NCI-H1694 (cell line): Measurements from ENCODE around the gene FOSB.
A peak's percentile ranks its signal among the peaks of the same experiment; 100 is the strongest.

ENCODE experiments used
- DNase-seq: peaks from one replicate; lab custom pipeline; 2025; lab: John Stamatoyannopoulos, UW

The FOSB gene

DNA sequence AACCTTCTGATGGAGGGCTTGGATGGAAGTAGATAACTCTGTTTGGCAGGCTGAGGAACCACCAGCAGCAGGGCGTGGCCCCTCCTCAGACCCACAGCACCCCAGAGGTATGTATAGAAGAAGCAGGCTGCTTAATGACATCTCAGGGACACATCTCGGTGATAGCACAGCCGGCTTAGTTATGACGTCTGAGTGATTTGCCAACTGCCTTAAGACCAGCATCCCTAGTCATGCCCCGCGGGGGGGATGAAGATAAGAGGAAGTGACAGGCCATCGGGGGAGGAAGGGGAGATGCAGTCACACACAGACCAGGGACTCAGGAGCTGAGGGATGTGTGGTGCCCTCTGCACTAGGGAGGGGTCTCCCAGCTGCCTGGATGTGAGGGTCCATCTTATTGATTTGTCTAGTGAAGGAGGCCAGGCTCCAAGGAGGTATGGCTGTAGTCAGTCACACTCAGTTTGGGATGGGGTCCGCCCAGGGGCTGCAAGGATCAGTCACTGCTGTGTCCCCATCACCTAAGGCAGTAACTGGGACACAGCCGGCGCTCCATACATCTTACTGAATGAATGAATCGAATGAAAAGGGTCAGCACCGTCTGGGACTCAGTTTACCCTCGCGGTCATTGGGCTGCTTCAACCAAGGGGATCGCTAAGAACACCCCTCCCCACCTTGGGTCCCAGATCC is 24.9 kb upstream of the FOSB start:
- DNase-seq = no peak

DNA sequence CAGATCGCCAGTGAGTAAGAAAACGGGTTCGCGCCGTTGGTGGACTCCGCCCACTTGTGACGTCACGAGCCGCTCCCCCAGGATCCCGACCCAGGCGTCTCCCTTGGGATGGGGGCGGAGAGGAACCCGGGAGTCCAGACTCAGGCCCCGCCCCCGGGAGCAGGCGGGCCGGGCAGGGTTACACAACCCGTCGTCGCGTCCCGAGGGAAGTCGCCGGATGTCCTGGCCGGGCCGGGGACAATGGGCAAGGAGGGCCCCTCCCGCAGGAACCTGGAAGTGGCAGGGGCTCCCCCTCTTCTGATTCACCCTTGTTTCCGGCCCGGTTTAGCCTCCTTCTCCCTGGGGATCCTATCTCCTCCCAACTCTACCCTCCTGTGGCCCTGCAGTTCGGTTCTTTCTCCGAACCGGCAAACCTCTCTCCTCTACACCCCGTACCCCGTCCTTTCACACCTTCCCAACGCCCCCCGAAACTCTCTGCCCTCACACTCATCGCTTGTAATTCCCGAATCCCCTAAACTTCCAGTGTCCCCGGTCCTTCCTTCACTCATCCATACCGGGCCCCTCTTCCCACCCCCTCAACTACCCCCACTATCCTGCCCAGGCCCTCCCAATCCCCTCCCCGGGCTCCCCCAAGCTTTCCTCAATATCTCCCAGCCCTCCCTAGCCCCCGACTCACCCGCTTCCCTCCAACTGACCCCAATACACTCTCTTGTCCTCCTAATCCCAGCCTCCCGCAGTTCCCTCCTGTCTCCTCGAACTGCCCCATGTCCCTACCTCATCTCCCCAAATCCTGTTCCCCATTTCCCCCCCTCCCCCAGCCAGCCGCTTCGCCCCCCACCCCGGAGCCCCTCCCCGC is 24.1 kb upstream of the FOSB start:
- no peak for DNase-seq

DNA sequence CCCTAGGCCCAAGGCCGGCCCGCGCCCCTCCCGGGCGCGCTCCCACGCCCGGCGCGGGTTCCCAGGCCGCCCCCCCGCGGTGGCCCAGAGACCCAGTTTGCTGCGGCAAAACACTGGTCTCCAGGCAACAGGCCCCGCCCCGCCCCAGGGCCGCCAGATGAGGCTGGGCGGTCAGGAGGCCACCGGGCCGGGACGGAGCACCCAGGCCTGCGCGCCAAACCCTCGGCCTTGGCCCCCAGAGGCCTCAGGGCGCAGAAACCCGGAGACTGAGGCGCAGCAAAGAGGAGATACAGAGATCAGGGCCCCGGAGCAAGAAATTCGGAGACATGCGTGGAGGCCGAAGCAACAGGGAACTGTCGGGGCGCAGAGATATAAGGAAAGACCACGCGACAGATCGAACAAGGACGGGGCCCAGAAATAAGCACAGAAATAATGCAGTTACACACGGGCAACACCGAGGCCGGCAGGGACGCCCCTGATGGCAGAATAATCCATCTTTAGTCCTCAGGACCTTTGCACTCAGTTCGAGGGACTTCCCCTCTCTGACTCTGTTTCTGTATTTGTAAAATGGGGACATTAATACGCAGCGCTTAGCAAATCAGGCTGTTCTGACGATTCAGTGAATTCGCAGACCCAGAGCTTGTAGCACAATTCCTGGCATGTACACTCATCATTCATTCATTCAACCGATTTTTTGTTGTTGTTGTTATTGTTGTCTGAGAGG is 23.3 kb upstream of the FOSB start:
- DNase-seq = no peak

DNA sequence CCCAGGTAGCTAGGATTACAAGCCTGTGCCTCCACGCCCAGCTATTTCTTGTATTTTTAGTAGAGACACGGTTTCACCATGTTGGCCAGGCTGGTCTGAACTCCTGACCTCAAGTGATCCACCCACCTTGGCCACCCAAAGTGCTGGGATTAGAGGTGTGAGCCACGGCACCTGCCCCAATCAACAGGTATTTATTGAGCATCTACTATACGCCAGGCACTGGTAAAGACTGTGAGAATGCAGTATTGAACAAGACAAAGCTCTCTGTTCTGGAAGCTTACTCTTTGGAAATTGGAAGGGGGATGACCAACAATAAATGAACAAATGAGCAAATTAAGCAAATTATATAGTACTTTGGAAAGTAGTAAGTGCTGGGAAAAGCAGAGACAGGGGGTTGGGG is 22.7 kb upstream of the FOSB start:
- DNase-seq = no peak

DNA sequence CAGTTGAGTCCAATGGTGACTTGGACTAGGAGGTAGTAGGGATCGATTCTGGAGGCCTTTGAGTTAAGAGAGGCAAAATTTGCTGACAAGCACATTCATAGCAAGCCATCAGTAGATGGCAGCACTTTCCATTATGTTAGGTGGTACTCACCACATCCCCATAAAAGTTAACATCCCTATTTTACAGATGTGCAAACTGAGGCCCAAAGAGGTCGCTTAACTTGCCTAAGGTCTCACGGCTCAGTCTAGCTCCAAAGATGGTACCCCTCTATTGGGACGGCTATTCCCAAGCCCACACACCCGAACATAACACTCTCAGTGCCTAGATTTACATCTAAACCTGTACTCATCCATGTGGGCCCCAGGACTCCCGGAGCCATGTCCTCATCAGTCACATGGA is 21.5 kb upstream of the FOSB start:
- peak; percentile 31 for DNase-seq

DNA sequence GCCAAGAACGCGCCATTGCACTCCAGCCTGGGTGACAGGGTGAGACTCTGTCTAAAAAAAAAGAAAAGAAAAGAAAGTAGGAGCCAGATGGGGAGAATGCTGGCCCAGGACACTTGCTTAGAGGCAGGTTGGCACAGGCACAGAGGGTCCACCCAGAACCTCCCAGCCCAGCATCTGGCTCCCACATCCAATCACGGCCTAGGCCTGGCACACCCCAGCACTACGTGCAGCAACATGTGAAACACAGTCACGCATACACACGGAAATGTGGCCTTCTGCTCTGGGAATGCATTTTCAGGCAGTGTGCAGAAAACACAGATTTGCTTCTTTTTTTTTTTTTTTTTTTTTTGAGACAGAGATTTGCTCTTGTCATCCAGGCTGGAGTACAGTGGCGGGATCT is 20.9 kb upstream of the FOSB start:
- DNase-seq = no peak

DNA sequence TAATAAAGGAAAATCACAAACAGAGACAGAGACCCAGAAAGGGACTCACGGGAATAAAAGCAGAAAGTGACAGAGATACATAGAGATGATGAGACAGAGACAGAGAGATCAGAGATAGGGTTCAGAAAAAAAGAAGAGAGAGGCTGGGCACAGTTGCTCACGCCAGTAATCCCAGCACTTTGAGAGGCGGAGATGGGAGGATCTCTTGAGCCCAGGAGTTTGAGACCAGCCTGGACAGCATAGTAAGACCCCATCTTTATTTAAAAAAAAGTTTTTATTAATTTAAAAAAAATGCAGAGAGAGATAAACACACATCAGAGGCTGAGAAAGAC is 19.4 kb upstream of the FOSB start:
- DNase-seq = no peak

DNA sequence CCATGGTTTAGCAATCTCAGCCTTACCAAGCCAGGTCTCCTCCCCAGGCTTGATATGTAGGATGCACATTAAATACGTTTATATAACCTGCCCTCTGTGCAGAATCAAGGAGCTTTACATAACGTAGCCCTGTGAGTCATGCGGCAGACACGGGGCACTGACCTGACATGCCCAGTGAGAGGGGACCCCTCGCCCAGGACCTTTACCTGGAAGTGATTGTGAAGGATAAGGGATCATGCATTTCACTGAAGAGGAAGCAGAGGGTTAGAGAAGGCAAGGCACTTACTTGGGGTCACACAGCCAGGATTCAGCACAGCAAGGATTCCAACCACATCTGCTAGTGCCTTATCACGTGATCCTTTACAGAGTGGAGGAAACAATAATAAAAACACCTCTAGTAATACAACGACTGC is 18.9 kb upstream of the FOSB start:
- no peak for DNase-seq

DNA sequence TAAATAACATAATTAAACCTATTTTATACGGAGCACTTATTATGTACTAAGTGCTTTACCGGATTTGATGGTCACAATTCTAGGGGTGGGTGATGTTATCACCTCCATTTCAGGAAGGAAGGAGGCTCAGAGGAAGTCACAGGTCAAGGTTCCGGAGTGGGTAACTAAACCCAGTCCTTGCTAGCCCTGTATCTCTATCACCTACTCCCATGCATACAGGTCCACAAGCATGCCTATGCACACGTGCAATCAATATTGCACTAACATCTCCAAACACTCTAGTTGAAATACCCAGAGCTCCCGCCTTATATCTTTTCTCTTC is 17.8 kb upstream of the FOSB start:
- DNase-seq = no peak

DNA sequence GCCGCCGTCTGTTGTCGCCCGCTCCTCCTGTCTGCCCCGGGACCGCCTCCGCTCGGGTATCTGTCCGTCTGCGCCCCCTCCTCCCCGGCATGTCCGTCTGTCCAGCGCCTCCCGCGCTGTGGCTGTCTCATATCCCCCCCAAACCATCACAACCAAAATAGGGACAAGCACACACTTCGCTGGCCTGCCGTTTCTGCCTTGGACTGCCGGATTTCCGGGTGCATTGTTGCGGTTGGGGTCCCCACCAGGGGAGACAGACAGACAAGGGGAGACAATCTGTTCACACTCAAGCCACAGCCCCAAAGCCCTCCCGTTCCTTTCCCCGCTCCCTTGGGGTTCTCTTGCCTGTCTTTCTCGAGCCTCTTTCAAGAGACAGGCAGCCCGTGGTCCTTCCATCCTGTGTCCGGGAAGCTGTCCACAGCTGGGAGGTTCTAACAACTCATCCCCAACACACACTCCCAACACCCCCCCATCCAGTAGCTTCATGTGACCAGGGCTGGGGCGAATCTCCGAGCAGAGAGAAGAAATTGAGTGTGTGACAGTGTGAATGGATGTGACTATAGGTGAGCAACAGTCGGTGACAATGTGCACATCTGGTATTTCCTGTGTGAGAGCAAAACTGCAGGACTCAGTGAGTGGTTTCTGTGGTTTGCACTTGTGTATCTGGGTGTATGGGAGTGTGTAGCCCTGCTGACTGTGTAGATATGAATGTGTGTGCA is 16.5 kb upstream of the FOSB start:
- no peak for DNase-seq

DNA sequence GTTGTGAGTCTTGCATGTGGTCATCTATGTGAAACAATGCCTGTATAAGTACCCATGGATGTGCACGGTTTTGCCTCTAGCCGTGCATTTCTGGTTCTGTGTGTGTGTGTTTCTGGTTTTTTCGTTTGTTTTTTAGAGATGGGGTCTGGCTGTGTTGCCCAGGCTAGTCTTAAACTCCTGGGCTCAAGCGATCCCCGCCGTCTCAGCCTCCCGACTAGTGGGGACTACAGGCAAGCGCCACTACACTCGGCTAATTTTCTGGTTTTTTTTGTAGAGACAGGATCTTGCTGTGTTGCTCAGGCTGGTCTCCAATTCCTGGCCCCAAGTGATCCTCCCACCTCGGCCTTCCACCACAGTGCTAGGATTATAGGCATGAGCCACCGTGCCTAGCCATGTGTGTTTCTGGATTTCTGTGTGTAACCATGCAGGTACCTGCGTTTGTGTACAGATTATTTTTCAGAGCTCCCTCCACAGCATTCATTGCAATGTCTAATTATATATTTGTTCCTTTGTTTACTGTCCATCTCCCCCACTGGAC is 15.9 kb upstream of the FOSB start:
- DNase-seq = no peak

DNA sequence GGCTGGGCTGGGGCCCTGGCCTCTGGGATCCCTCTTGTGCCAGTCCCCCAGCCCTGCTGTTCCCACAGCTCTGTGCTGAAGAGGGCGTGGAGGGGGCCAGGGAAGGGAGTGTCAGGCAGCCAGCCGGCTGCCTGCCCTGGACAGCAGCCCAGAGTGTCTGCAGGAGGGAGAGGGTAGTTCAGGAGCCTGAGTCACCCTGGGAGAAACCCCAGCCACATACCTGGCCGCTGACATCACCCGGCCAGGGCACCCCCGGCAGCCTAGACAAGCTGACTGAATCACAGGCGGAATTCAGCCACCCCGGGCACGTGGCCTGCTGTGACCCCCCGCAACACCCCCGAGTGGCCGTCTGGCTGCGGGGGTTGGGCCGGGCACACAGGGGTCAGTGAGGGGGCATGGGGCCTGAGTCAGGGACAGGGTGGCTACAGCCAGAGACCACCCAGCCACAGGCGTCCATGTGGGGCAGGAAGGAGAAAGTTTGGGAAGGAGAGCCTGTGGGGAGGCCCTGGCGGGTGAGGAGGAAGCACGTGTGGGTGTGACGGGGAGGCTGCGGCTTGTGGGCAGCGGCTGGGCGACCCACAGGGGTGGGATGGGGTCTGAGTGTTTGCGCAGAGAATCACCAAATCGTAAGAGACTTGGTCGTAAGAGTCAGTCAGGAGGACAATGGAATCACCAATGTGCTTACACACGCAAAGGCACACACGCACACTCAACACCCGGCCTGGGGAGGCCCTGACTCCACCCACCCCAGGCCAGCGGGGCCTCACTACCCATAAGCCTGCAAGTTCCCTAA is 11.9 kb upstream of the FOSB start:
- DNase-seq = no peak

DNA sequence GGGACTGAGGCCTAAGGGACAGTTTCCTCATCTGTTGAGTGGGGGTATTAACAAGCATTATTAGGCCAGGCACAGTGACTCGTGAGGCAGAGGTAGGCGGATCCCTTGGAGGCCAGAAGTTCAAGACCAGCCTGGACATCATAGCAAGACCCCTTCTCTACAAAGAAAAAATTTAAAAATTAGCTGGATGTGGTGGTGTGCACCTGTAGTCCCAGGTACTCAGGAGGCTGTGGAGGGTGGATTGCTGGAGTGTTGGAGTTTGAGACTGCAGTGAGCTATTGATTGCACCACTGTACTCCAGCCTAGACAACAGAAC is 11.3 kb upstream of the FOSB start:
- no peak for DNase-seq

DNA sequence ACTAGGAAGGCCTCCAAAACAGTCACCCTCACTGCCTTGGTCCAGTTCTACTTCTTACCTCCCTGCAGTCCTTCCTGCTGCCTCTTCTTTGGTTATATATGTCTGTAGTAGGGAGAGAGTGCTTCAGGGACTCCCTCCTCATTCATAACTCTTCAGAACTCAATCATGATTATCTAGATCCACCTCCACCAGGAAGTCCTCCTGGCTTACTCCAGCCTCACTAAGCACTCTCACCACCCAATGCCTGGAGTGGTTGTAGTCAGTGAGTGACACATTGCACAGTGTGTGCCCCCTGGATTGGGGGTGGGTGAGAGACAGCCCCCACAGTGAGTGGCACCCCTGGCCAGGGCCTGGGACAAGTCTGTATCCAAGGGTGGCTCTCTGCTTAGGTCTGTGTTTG is 10.0 kb upstream of the FOSB start:
- no peak for DNase-seq

DNA sequence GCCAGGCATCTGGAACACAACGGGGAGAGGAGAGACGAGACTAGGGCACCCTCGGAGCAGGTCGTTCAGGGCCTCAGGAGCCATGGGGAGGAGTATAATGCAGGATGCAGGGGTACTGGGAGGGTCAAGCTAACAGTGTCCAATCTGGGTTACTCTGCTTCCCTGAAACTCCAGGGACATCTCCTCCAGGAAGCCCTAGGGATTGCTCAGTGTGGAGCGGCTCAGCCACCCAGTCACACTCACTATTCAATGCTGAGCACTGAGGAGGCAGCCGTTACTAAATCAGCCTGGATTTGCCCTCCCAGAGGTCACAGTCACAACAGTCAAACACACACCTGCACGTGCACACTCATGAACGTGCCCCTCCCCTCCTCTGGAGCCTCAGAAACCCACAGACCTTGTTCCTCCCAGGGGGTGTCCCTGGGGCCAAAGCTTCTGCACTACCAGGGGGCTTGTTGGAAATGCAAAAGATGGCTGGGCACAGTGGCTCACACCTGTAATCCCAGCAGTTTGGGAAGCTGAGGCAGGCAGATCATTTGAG is 6.9 kb upstream of the FOSB start:
- DNase-seq = no peak

DNA sequence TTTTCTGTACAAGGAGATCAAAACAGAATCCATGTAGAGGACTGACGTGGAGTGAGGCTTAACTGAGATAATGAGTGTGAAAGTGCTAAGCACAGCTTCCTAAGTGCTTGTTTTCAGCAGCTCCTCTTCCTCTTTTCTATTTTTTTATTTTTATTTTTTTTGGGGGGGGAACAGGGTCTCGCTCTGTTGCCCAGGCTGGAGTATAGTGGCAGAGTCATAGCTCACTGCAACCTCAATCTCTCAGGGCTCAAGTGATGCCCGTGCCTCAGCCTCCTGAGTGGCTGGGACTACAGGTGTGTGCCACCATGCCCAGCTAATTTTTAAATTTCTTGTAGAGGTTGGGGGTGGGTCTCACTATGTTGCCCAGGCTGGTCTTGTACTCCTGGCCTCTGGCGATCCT is 5.6 kb upstream of the FOSB start:
- no peak for DNase-seq

DNA sequence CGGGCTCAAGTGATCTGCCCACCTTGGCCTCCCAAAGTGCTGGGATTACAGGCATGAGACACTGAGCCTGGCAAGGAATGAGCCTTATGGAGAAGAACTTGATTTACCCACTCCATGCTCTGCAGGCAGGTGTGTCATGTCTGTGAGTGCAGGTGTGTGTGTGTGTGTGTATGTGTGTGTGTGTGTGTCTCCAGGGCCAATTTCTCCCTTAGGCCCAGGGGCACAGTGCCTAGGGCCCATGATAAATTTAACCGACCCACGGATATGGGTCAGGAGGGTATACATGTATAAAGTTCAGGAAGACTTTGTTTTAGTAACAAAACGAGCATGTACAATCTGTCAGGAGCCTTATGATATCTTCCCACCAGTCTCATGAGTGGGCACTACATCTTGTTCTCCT is 4.6 kb upstream of the FOSB start:
- DNase-seq = no peak

DNA sequence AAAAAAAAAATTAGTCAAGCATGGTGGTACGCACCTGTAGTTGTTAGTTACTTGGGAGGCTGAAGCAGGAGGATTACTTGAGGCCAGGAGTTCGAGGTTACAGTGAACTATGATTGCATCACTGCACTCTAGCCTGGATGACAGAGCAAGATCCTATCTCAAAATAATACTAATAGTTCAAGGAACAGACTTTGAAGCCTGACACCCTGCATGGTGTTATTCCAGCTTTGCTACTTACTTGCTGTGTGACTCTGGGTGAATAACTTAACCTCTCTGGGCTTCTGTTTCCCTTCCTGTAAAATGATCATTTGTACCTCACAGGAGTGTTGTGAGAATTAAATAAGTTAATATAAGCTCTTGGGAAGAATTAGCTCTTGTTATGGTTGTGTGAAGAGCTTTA is 3.5 kb upstream of the FOSB start:
- no peak for DNase-seq

DNA sequence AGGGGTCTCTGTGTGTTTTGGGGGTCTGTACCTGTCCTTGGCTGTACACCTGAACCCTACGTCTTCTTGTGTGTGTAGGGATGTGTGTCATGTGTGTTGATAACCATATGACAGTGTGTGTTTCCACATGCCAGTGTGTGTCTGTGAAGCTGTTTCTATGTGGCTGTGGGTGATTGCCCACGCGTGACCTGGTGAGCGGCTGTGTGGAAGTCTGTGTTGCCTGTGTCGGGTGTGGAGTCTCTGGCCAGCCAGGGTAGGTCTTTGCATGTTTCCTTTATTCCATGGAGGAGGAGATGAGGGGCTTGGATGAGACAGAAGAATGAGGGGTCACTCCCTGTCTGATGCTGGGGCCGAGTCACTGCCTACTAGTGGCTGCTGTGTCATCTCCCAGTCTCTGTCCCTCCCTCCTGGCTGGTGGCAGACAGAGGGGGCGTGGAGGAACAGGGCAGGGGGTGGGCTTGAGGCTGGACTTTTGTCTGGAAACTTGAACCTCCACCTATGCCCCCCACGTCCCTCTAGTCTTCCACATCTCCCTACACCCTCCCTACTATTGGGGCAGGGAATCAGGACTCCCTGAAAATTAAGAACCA is 2.8 kb upstream of the FOSB start:
- no peak for DNase-seq

DNA sequence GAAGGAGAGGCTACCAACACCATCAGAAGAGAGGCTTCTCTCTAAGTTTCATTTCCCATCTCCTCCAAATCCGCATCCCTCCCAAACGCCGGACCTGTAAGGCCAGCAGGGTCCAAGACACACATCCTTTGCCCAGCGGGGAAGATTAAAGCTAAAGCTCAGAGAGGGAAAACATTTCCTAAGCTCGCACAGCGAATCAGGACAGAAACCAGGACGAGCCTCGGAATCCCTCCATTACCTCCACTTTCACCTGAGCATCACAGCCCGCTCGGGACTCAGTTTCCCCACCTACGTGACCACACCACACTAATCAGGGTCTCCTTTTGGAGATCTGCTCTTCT is 711 bp upstream of the FOSB start:
- no peak for DNase-seq

DNA sequence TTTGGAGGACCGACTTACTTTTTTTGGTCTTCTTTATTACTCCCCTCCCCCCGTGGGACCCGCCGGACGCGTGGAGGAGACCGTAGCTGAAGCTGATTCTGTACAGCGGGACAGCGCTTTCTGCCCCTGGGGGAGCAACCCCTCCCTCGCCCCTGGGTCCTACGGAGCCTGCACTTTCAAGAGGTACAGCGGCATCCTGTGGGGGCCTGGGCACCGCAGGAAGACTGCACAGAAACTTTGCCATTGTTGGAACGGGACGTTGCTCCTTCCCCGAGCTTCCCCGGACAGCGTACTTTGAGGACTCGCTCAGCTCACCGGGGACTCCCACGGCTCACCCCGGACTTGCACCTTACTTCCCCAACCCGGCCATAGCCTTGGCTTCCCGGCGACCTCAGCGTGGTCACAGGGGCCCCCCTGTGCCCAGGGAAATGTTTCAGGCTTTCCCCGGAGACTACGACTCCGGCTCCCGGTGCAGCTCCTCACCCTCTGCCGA is 409 bp downstream of the FOSB start:
- no peak for DNase-seq
